Measurements from ENCODE around the gene SSBP3.

SSBP3 gene

GRCh38 chr1:54267815-54268761 lies 138.1 kb downstream of the SSBP3 start:
- Histone ChIP-seq H2BK12ac (ENCODE audit: low read length in 2 of 2) (no peak overlapping the region), H2BK120ac (ENCODE audit: low read depth, low read length) (no peak overlapping the region), H4K8ac (ENCODE audit: low read length) (no peak overlapping the region), H3K27ac (ENCODE audit: low read length, poor library complexity, severe bottlenecking) (no peak overlapping the region), H4K91ac (ENCODE audit: low read length) (no peak overlapping the region), H3K4ac (ENCODE audit: low read depth in 1 of 2, low read length in 2 of 2) (no peak overlapping the region), H2BK15ac (ENCODE audit: low read depth, poor library complexity, severe bottlenecking) (no peak overlapping the region), H3K4me1 (ENCODE audit: control insufficient read depth, insufficient read depth, low read depth, low read length) (peaks cover 15% of the 10 kb centered on the region), H2AK5ac (ENCODE audit: low read length, severe bottlenecking) (no peak overlapping the region), H3K4me2 (ENCODE audit: low read length, poor library complexity, severe bottlenecking) (no peak overlapping the region), H2BK5ac (ENCODE audit: low read depth, low read length, poor library complexity, severe bottlenecking) (no peak overlapping the region), H3K4me3 (ENCODE audit: insufficient read depth in 1 of 2, low read depth in 1 of 2, low read length in 2 of 2) (no peak overlapping the region), H3K18ac (ENCODE audit: low read depth in 1 of 2, low read length in 2 of 2) (no peak overlapping the region), H3K9ac (ENCODE audit: low read length) (no peak overlapping the region), H3K79me1 (replicated peaks; ENCODE audit: low read length, poor library complexity, severe bottlenecking) (peaks cover 44% of the 10 kb centered on the region), H3K9me3 (ENCODE audit: control insufficient read depth, low read length) (no peaks in the 10 kb centered on the region), H2AFZ (ENCODE audit: low read depth, low read length) (no peak overlapping the region), H3K14ac (ENCODE audit: low read length in 2 of 2) (no peak overlapping the region), H3K27me3 (ENCODE audit: control insufficient read depth in 1 of 2, insufficient read depth in 1 of 2, low read length in 2 of 2) (no peaks in the 10 kb centered on the region), H3K23ac (ENCODE audit: low read length in 2 of 2) (no peak overlapping the region), H3K36me3 (ENCODE audit: control insufficient read depth in 1 of 2, insufficient read depth in 2 of 2, low read depth in 1 of 2, low read length in 2 of 2) (peaks cover 11 to 27% of the 10 kb centered on the region in 2 experiments)
- 94% methylated on average over 17 of the region's 17 CpGs for WGBS
- no peak for DNase-seq

- H2BK15ac ChIP-seq (ENCODE audit: low read depth, poor library complexity, severe bottlenecking) = no peak overlapping the region
- peaks cover 47% of the 10 kb centered on the region for H3K79me1 ChIP-seq (replicated peaks; ENCODE audit: low read length, poor library complexity, severe bottlenecking)
- H3K9me3 ChIP-seq (ENCODE audit: control insufficient read depth, low read length) = no peaks in the 10 kb centered on the region
- H3K18ac ChIP-seq (ENCODE audit: low read depth in 1 of 2, low read length in 2 of 2) = no peak overlapping the region
- H3K4me3 ChIP-seq (ENCODE audit: insufficient read depth in 1 of 2, low read depth in 1 of 2, low read length in 2 of 2) = no peak overlapping the region
- H4K91ac ChIP-seq (ENCODE audit: low read length) = no peak overlapping the region
- H3K9ac ChIP-seq (ENCODE audit: low read length) = no peak overlapping the region
- no peak overlapping the region for H2AK5ac ChIP-seq (ENCODE audit: low read length, severe bottlenecking)
- no peak overlapping the region for H3K4ac ChIP-seq (ENCODE audit: low read depth in 1 of 2, low read length in 2 of 2)
- no peak overlapping the region for H2AFZ ChIP-seq (ENCODE audit: low read depth, low read length)
- no peak overlapping the region for H2BK120ac ChIP-seq (ENCODE audit: low read depth, low read length)
- H3K4me2 ChIP-seq (ENCODE audit: low read length, poor library complexity, severe bottlenecking) = no peak overlapping the region
- 90% methylated on average over 5 of the region's 5 CpGs for WGBS
- H2BK5ac ChIP-seq (ENCODE audit: low read depth, low read length, poor library complexity, severe bottlenecking) = no peak overlapping the region
- no peak overlapping the region for H4K8ac ChIP-seq (ENCODE audit: low read length)
- peaks cover 11 to 27% of the 10 kb centered on the region in 2 experiments for H3K36me3 ChIP-seq (ENCODE audit: control insufficient read depth in 1 of 2, insufficient read depth in 2 of 2, low read depth in 1 of 2, low read length in 2 of 2)
- H3K27ac ChIP-seq (ENCODE audit: low read length, poor library complexity, severe bottlenecking) = no peak overlapping the region
- peaks cover 12% of the 10 kb centered on the region for H3K4me1 ChIP-seq (ENCODE audit: control insufficient read depth, insufficient read depth, low read depth, low read length)
- no peak overlapping the region for H3K23ac ChIP-seq (ENCODE audit: low read length in 2 of 2)
- DNase-seq = no peak
- no peak overlapping the region for H3K14ac ChIP-seq (ENCODE audit: low read length in 2 of 2)
- H2BK12ac ChIP-seq (ENCODE audit: low read length in 2 of 2) = no peak overlapping the region
- no peaks in the 10 kb centered on the region for H3K27me3 ChIP-seq (ENCODE audit: control insufficient read depth in 1 of 2, insufficient read depth in 1 of 2, low read length in 2 of 2)
Observed at GRCh38 chr1:54266908-54267307, 139.3 kb downstream of the SSBP3 start.

DNA sequence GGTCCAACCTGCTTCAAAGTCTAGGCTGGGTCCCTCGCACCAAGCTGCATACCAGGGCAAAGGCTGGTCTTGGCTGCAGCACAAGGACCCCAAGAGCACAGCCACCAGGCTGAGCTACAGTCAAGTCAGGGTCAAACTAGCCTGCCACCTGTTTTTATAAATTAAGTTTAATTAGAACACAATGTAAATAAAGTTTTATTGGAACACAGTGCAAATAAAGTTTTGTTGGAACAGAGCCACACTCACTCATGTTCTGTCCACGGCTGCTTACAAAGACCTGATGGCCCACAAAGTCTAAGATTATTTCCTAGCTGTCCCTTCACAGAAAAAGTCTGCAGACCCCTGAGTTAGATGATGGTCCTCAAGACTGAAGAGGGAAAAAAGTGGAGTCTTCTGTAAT lies 140.0 kb downstream of the SSBP3 start:
- Histone ChIP-seq H3K14ac (ENCODE audit: low read length in 2 of 2) (no peak overlapping the region), H4K91ac (ENCODE audit: low read length) (no peak overlapping the region), H3K4me2 (ENCODE audit: low read length, poor library complexity, severe bottlenecking) (no peak overlapping the region), H3K36me3 (ENCODE audit: control insufficient read depth in 1 of 2, insufficient read depth in 2 of 2, low read depth in 1 of 2, low read length in 2 of 2) (peaks cover 10 to 28% of the 10 kb centered on the region in 2 experiments), H2BK15ac (ENCODE audit: low read depth, poor library complexity, severe bottlenecking) (no peak overlapping the region), H3K9me3 (ENCODE audit: control insufficient read depth, low read length) (no peaks in the 10 kb centered on the region), H2BK12ac (ENCODE audit: low read length in 2 of 2) (no peak overlapping the region), H2BK5ac (ENCODE audit: low read depth, low read length, poor library complexity, severe bottlenecking) (no peak overlapping the region), H3K79me1 (replicated peaks; ENCODE audit: low read length, poor library complexity, severe bottlenecking) (peaks cover 52% of the 10 kb centered on the region), H3K9ac (ENCODE audit: low read length) (no peak overlapping the region), H2AFZ (ENCODE audit: low read depth, low read length) (no peak overlapping the region), H3K4me3 (ENCODE audit: insufficient read depth in 1 of 2, low read depth in 1 of 2, low read length in 2 of 2) (no peak overlapping the region), H3K4ac (ENCODE audit: low read depth in 1 of 2, low read length in 2 of 2) (no peak overlapping the region), H3K18ac (ENCODE audit: low read depth in 1 of 2, low read length in 2 of 2) (no peak overlapping the region), H3K23ac (ENCODE audit: low read length in 2 of 2) (no peak overlapping the region), H3K27me3 (ENCODE audit: control insufficient read depth in 1 of 2, insufficient read depth in 1 of 2, low read length in 2 of 2) (no peaks in the 10 kb centered on the region), H3K27ac (ENCODE audit: low read length, poor library complexity, severe bottlenecking) (no peak overlapping the region), H2AK5ac (ENCODE audit: low read length, severe bottlenecking) (no peak overlapping the region), H2BK120ac (ENCODE audit: low read depth, low read length) (no peak overlapping the region), H4K8ac (ENCODE audit: low read length) (no peak overlapping the region), H3K4me1 (ENCODE audit: control insufficient read depth, insufficient read depth, low read depth, low read length) (peaks cover 6% of the 10 kb centered on the region)
- 97% methylated on average over 2 of the region's 2 CpGs for WGBS
- no peak for DNase-seq

DNA sequence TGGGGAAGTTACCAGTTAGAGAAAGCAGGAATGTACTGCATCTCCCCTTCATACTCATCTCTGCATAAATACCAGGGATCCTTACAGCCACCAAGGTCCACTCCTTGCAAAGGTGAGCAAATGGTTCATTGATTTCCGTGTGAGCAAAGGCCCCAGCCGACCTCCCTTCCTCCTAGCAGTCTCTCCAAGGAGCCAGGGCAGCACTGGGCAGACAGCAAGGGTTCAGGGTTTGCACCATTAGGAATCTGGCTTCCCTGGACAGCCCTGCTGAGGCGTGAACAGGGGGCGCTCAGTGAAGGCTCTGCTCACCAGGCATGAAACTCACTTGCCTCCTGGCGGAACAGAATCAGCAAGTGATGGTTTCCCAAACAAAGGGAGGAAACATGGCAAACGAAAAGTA lies 140.5 kb downstream of the SSBP3 start:
- no peak overlapping the region for H3K27ac ChIP-seq (ENCODE audit: low read length, poor library complexity, severe bottlenecking)

More for the DNA sequence above, 140.5 kb downstream of the SSBP3 start:
- Histone ChIP-seq H3K18ac (ENCODE audit: low read depth in 1 of 2, low read length in 2 of 2) (no peak overlapping the region), H2BK12ac (ENCODE audit: low read length in 2 of 2) (no peak overlapping the region), H2BK5ac (ENCODE audit: low read depth, low read length, poor library complexity, severe bottlenecking) (no peak overlapping the region), H3K4ac (ENCODE audit: low read depth in 1 of 2, low read length in 2 of 2) (no peak overlapping the region), H2BK120ac (ENCODE audit: low read depth, low read length) (no peak overlapping the region), H3K36me3 (ENCODE audit: control insufficient read depth in 1 of 2, insufficient read depth in 2 of 2, low read depth in 1 of 2, low read length in 2 of 2) (peaks cover 9 to 30% of the 10 kb centered on the region in 2 experiments), H3K79me1 (replicated peaks; ENCODE audit: low read length, poor library complexity, severe bottlenecking) (peaks cover 53% of the 10 kb centered on the region), H2AK5ac (ENCODE audit: low read length, severe bottlenecking) (no peak overlapping the region), H3K27me3 (ENCODE audit: control insufficient read depth in 1 of 2, insufficient read depth in 1 of 2, low read length in 2 of 2) (no peaks in the 10 kb centered on the region), H3K9me3 (ENCODE audit: control insufficient read depth, low read length) (no peaks in the 10 kb centered on the region), H3K23ac (ENCODE audit: low read length in 2 of 2) (no peak overlapping the region), H4K8ac (ENCODE audit: low read length) (no peak overlapping the region), H2AFZ (ENCODE audit: low read depth, low read length) (no peak overlapping the region), H3K4me3 (ENCODE audit: insufficient read depth in 1 of 2, low read depth in 1 of 2, low read length in 2 of 2) (no peak overlapping the region), H3K14ac (ENCODE audit: low read length in 2 of 2) (no peak overlapping the region), H2BK15ac (ENCODE audit: low read depth, poor library complexity, severe bottlenecking) (no peak overlapping the region), H3K4me2 (ENCODE audit: low read length, poor library complexity, severe bottlenecking) (no peak overlapping the region), H3K9ac (ENCODE audit: low read length) (no peak overlapping the region), H3K4me1 (ENCODE audit: control insufficient read depth, insufficient read depth, low read depth, low read length) (peaks cover 5% of the 10 kb centered on the region), H4K91ac (ENCODE audit: low read length) (no peak overlapping the region)
- no peak for DNase-seq
- WGBS = 99% methylated on average over 6 of the region's 6 CpGs

Data from mesenchymal stem cell (in vitro differentiated cells and primary cell).